Brain microvascular endothelial cell (primary cell): Measurements from ENCODE around the gene OR2A12.
"Not testable (repeated sequence)": the region's sequence is repeated elsewhere in the genome, so short reads cannot be mapped to it uniquely, and the experiment has no call there.

Source experiments
- DNase-seq: peaks from one replicate; pipeline ENCODE4 v3.0.0-alpha.2; 2020
- H3K27ac ChIP-seq: fragments of 250-450 bp; sonication (Bioruptor Pico); 2 replicates; pipeline ENCODE4 v1.5.1; 2020; ENCODE audit warnings: mild to moderate bottlenecking, moderate library complexity
- H3K27me3 ChIP-seq: fragments of 250-450 bp; sonication (Bioruptor Pico); replicated peaks from 2 replicates; pipeline ENCODE4 v1.5.1; 2020; ENCODE audit warnings: mild to moderate bottlenecking
- H3K36me3 ChIP-seq: fragments of 250-450 bp; sonication (Bioruptor Pico); replicated peaks from 2 replicates; pipeline ENCODE4 v1.5.1; 2020; ENCODE audit warnings: mild to moderate bottlenecking
- H3K4me3 ChIP-seq: 2 replicates; pipeline ENCODE4 v1.5.1; 2011; ENCODE audit warnings: low read depth, mild to moderate bottlenecking, control low read depth, low read length, moderate library complexity
- in situ Hi-C: cut with HindIII; loops from 2 replicates; pipeline ENCODE4 v1.10.0; 2017; ENCODE audit warnings: low sequenced_read_pairs, low pct_ligation_motif_present
- TF ChIP-seq, protein P1 (sequence below): IDR thresholded peaks from 2 replicates; pipeline ENCODE4 v1.5.1; 2011; ENCODE audit warnings: low read depth, mild to moderate bottlenecking, moderate library complexity, low read length, control low read depth, inconsistent platforms; ENCODE audit errors: missing control alignments

The OR2A12 gene

DNA sequence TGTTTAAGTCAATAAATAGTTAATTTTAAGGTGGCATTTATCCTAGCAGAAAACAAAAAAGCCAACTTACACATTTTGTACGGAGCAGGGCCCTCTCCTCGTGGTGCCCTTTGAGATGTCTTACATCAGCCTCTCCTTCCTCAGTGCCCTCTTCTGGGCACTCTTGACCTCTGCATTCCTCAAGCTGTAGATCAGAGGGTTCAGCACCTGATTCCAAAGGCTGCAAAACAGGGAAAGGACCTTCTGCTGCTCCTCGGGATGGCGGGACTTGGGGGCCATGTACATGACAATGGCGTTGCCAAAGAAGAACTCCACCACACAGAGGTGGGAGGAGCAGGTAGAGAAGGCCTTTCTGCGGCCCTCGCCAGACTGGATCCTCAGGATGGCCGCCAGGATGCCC, 32.3 kb downstream of the OR2A12 start:
- in situ Hi-C loops = no loop called here
- no peak for DNase-seq
- no peak overlapping the region for H3K4me3 ChIP-seq
- H3K27me3 ChIP-seq = no peaks in the 10 kb centered on the region
- H3K27ac ChIP-seq = no peak overlapping the region
- TF ChIP-seq, protein P1, sequence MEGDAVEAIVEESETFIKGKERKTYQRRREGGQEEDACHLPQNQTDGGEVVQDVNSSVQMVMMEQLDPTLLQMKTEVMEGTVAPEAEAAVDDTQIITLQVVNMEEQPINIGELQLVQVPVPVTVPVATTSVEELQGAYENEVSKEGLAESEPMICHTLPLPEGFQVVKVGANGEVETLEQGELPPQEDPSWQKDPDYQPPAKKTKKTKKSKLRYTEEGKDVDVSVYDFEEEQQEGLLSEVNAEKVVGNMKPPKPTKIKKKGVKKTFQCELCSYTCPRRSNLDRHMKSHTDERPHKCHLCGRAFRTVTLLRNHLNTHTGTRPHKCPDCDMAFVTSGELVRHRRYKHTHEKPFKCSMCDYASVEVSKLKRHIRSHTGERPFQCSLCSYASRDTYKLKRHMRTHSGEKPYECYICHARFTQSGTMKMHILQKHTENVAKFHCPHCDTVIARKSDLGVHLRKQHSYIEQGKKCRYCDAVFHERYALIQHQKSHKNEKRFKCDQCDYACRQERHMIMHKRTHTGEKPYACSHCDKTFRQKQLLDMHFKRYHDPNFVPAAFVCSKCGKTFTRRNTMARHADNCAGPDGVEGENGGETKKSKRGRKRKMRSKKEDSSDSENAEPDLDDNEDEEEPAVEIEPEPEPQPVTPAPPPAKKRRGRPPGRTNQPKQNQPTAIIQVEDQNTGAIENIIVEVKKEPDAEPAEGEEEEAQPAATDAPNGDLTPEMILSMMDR = no peak
- no peaks in the 10 kb centered on the region for H3K36me3 ChIP-seq

DNA sequence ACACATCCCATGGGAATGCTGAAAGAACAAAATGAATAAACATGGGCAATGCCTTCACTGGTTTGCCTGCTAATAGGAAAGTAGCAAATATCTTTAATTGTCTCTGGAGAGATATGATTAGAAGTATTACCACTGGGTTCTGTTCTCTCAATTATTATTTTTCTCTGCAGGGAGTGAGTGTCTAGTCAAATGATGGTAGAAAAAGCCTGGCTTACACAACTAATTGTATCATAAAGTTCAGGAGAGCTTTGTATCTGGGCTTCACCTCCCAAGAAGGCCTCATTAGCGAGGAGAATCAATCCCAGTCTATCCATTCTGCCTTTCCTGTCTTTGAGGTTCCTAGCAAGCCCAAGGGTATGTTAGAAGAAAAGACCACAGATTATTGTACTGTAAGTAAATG, 36.8 kb downstream of the OR2A12 start, which contains the start of gene OR2A14:
TSS of gene OR2A14 (plus strand) at position 301 of the 400 bp plus-strand sequence. CDS start 5,937 bp downstream, outside the sequence.
- Histone ChIP-seq H3K36me3 (no peaks in the 10 kb centered on the region), H3K4me3 (no peak within 1 kb of the TSS), H3K27me3 (no peaks in the 10 kb centered on the region), H3K27ac (no peak within 1 kb of the TSS)
- no peak for DNase-seq
- in situ Hi-C loops = no loop called here
- TF ChIP-seq, protein P1 = no peak

DNA sequence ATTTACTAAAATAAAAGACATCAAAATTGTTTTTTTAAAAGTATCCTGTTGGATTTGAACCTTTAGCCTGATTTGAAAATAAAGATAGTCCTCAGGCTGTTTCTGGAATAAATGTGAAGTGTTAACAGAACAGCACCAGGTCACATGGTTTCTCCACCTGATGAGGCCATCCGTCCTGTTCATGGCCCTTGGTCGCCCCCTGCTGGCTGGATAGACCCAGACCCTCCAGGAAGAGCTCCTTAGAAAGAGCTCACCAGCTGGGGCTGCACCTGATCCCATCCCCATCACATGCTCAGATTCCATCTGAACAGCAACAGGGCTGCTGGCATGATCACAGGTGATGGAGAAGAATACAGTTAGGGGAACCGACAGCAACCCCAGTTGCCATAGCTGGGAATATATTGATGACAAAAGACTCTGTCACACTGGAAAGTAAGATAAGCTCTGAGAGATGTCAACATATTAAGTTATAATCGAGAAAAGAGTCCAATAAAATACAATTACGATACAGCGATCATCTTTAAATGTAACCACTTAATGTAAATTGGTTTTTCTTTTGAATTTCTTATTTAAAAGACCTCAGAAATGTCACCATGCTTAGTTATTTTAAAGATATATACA, 41.7 kb downstream of the OR2A12 start:
- H3K4me3 ChIP-seq = no peak overlapping the region
- no peaks in the 10 kb centered on the region for H3K27me3 ChIP-seq
- DNase-seq = peak; percentile 85
- H3K27ac ChIP-seq = no peak overlapping the region
- in situ Hi-C loops = no loop called here
- TF ChIP-seq, protein P1 = peak; percentile 96
- no peaks in the 10 kb centered on the region for H3K36me3 ChIP-seq

DNA sequence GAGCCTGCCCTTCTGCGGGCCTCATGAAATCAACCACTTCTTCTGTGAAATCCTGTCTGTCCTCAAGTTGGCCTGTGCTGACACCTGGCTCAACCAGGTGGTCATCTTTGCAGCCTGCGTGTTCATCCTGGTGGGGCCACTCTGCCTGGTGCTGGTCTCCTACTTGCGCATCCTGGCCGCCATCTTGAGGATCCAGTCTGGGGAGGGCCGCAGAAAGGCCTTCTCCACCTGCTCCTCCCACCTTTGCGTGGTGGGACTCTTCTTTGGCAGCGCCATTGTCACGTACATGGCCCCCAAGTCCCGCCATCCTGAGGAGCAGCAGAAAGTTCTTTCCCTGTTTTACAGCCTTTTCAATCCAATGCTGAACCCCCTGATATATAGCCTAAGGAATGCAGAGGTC, 43.5 kb downstream of the OR2A12 start:
- DNase-seq, H3K27ac ChIP-seq, H3K4me3 ChIP-seq, H3K36me3 ChIP-seq, in situ Hi-C loops, H3K27me3 ChIP-seq: not testable (repeated sequence)

DNA sequence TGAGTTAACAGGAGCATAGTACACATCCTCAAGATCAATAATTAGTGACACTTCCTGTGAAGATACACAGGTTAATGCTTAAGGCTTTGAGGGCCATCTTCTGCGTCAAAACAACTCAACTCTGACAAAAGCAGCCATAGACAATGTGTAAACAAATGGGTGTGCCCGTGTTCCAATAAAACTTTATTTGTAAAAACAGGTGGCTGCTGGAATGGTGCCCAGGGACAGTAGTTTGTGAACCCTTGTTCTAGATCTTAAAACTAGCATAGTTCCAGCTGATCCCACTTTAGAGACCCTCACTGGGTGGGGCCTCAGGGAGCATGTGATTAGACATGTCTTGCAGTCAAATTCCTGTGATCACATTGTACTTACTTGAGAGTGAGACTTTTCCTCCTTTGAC, 44.7 kb downstream of the OR2A12 start:
- H3K36me3 ChIP-seq = no peaks in the 10 kb centered on the region
- TF ChIP-seq, protein P1 = no peak
- in situ Hi-C loops = no loop called here
- H3K27ac ChIP-seq = no peak overlapping the region
- DNase-seq = no peak
- H3K4me3 ChIP-seq = no peak overlapping the region
- no peaks in the 10 kb centered on the region for H3K27me3 ChIP-seq

DNA sequence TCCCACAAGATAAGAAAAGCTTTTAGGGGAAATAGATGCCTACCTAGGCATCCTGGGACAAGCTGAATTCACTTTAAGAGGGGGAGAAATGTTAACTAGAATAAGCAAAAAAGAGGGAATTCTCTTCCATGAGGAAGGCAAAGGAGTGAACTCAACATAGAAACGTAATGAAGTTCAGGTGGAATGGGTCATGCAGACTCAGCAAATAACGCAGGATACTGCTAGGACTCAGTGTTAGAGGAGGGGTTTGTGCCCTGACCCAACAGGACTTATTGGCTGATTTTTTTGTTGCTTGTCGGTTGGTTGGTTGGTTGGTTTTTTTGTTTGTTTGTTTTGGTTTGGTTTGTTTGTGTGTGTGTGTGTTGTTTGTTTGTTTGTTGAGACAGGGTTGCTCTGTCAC, 46.2 kb downstream of the OR2A12 start:
- Histone ChIP-seq H3K27ac (no peak overlapping the region), H3K4me3 (no peak overlapping the region), H3K36me3 (no peaks in the 10 kb centered on the region), H3K27me3 (no peaks in the 10 kb centered on the region)
- TF ChIP-seq, protein P1 = no peak
- in situ Hi-C loops = no loop called here
- no peak for DNase-seq
